ENCODE measurements around the gene MORC3.
A peak's percentile ranks its signal among the peaks of the same experiment; 100 is the strongest.
"Not testable (repeated sequence)": the region's sequence is repeated elsewhere in the genome, so short reads cannot be mapped to it uniquely, and the experiment has no call there.

The MORC3 gene

GRCh38 chr21:36321325-36322082, 1.5 kb downstream of the MORC3 start:
- no peak for DNase-seq (ENCODE audit: extremely low read depth in 1 of 2, low read depth in 1 of 2)

GRCh38 chr21:36322083-36322424, 2.1 kb downstream of the MORC3 start:
- no peak for DNase-seq (ENCODE audit: extremely low read depth in 1 of 2, low read depth in 1 of 2)

GRCh38 chr21:36323032-36323431, 3.0 kb downstream of the MORC3 start:
- DNase-seq (ENCODE audit: extremely low read depth in 1 of 2, low read depth in 1 of 2), result no peak

DNA sequence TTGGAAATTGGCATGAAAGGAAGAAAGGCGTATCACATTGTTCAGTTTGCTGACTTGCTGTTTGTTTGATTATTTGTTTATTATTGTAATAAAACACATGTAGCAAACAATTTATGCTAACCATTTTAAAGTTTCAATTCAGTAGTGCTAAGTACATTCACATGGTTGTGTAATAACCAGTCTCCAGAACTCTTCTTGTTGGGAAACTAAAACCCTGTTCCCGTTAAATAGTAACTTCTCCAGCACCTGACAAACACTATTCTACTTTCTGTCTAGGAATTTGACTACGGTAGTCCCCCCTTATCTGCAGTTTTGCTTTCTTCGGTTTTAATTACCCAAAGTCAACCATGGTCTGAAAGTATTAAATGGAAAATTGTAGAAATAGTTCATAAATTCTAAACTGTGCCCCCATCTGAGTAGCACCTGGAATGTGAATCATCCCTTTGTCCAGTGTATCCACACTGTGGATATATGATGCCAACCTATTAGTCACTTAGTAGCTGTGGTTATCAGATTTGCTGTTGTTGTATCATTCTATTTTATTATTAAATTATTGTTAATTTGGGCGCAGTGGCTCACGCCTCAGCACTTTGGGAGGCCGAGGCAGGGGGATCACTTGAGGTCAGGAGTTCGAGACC, 5.5 kb downstream of the MORC3 start:
- DNase-seq (ENCODE audit: extremely low read depth in 1 of 2, low read depth in 1 of 2), result no peak

- peak in 1 of 2 donors; percentile 19 for DNase-seq (ENCODE audit: extremely low read depth in 1 of 2, low read depth in 1 of 2)
Observed at GRCh38 chr21:36330904-36331303, 10.9 kb downstream of the MORC3 start.

- DNase-seq (ENCODE audit: extremely low read depth in 1 of 2, low read depth in 1 of 2), result no peak
Observed at GRCh38 chr21:36337099-36337509, 17.1 kb downstream of the MORC3 start.

GRCh38 chr21:36338975-36339374, 19.0 kb downstream of the MORC3 start:
- DNase-seq (ENCODE audit: extremely low read depth in 1 of 2, low read depth in 1 of 2), result no peak

- not testable (repeated sequence) for DNase-seq (ENCODE audit: extremely low read depth in 1 of 2, low read depth in 1 of 2)
Observed at GRCh38 chr21:36342581-36342980, 22.6 kb downstream of the MORC3 start.

DNA sequence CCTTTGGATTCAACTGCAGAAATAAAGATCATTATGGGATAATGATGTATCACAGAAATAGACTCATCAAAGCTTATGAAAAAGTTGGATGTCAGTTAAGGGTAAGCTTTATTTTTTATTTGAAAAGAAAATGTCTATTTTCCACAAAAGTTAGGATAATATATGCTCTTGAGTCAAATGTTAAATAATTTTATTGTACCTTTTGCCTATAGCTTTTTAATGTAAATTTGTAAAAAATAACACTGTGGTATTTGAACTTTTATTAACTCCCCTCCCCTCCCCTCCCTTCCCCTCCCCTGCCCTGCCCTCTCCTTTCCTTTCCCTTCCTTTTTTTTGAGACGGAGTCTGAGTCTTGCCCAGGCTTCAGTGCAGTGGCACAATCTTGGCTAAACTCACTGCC, 24.9 kb downstream of the MORC3 start:
- DNase-seq (ENCODE audit: extremely low read depth in 1 of 2, low read depth in 1 of 2), result no peak

- no peak for DNase-seq (ENCODE audit: extremely low read depth in 1 of 2, low read depth in 1 of 2)
Observed at GRCh38 chr21:36347278-36347961, 27.4 kb downstream of the MORC3 start.

GRCh38 chr21:36347962-36348328, 27.9 kb downstream of the MORC3 start:
- DNase-seq (ENCODE audit: extremely low read depth in 1 of 2, low read depth in 1 of 2), result no peak

DNA sequence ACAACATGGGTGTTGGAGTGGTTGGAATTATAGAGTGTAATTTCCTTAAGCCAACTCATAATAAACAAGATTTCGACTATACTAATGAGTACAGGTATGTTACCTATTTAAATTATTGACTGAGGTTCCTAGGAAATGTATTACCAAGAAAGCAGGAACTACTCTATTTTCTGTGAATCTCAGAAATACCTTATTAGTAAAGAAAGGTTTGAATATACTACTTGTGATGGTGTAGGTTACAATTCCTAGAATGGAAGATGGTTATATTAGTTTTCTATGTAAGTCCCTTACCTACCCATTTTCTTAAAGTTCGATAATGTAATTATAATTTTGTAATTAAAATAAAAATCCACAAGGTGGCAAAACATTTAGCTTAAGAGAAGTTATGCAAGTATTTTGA, 29.3 kb downstream of the MORC3 start:
- no peak for DNase-seq (ENCODE audit: extremely low read depth in 1 of 2, low read depth in 1 of 2)

- no peak for DNase-seq (ENCODE audit: extremely low read depth in 1 of 2, low read depth in 1 of 2)
Observed at GRCh38 chr21:36350282-36350910, 30.4 kb downstream of the MORC3 start.

DNA sequence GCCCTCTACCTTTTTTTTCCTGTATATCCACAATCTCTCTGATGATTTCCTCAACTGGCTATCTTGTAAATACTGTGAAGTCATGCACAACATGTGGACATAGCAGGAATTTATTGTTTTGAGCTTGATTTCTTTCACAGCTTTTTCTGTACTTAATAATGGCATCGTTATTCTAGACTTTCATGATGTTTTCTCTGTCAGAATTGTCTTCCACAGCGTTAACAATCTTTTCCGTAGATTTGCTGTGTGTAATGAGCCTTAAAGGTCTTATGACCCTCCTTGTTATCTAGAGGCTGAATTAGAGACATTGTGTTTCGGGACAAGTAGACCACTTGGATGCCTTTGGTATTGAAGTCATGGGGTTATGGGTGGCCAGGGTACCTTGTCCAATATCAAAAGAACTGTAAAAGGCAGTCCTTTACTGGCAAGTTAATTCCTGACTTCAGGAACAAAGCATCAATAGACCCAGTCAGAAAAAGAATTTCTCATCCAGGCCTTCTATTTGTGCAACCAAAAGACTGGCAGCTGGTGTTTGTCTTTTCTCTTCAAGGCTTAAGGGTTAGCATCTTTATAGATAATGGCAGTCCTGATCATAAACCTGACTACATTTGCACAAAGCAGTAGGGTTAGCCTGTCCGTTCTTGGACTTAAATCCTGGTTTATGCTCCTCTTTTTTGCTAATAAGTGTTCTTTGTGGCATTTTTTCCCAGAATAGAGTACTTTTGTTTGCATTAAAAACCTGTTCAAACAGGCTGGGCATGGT, 35.1 kb downstream of the MORC3 start:
- no peak for DNase-seq (ENCODE audit: extremely low read depth in 1 of 2, low read depth in 1 of 2)

DNA sequence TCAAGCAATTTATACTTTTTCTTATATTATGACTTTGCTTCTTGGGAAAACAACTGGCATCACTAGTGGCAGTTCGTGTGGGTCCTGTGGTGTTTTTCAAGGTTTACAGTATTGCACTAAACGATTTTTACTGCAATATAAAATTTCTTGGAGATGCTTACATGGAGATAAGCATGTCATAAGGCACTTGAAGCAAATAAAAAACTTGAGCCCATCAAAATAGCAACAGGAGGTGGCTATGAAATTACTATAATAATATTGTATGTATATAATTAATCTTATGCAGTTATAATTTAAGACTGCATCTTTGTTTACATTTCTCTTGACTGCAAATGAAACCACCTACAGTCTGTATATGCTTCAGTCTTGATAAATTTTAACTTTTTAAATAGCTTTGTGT, 35.9 kb downstream of the MORC3 start:
- no peak for DNase-seq (ENCODE audit: extremely low read depth in 1 of 2, low read depth in 1 of 2)

GRCh38 chr21:36359185-36359584, 39.2 kb downstream of the MORC3 start:
- DNase-seq (ENCODE audit: extremely low read depth in 1 of 2, low read depth in 1 of 2), result no peak

DNA sequence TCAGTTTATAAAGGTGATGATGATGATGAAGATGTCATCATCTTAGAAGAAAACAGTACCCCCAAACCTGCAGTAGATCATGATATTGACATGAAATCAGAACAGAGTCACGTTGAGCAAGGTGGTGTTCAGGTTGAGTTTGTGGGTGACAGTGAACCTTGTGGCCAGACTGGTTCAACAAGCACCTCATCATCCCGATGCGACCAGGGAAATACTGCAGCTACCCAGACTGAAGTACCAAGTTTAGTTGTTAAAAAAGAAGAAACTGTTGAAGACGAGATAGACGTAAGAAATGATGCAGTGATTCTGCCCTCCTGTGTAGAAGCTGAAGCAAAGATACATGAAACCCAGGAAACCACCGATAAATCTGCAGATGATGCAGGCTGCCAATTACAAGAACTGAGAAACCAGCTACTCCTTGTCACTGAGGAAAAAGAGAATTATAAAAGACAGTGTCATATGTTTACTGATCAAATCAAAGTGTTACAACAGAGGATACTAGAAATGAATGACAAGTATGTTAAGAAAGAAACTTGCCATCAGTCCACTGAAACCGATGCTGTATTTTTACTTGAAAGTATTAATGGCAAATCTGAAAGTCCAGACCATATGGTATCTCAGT, 49.2 kb downstream of the MORC3 start:
- DNase-seq (ENCODE audit: extremely low read depth in 1 of 2, low read depth in 1 of 2), result no peak

- DNase-seq (ENCODE audit: extremely low read depth in 1 of 2, low read depth in 1 of 2), result no peak
Observed at GRCh38 chr21:36375994-36376393, 56.0 kb downstream of the MORC3 start.

DNA sequence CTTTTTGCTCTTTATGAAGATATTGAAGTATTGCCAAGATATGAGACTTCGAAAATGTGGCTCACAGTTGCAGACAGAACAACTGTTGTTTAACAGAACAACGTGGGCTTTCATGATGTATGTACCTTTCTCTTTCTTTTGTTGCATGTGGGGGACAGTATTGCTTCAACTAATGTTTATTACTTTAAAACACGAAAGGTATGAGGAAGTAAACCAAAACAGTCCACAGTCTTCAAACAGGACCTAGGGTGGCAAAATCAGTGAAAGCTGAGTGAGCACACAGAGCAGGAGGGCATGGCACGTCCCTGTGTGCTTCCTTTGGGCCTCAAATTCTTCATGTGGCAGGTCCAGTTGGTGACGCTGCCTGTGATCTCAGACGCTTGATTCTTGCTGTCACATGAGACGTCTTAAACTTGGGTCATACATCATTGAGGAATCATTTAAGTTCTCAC, 57.4 kb downstream of the MORC3 start:
- no peak for DNase-seq (ENCODE audit: extremely low read depth in 1 of 2, low read depth in 1 of 2)

GRCh38 chr21:36379251-36379650, 59.3 kb downstream of the MORC3 start:
- no peak for DNase-seq (ENCODE audit: extremely low read depth in 1 of 2, low read depth in 1 of 2)

Data from activated CD8-positive, alpha-beta memory T cell treated with anti-CD3 and anti-CD28 coated beads for 1 hour (primary cell).